GM23338 (cell line): ENCODE measurements around the gene PTOV1. TPM values are rescaled to one million over a fixed set of nuclear protein-coding genes. Genes with fewer than 3 reads are reported as not detected.

Experiments used
- ATAC-seq: fragments of 200-7000 bp; cut with Tn5 transposase; 3 replicates; pipeline ENCODE4 v1.9.1; 2020
- DNase-seq: peaks from one replicate; pipeline ENCODE4 v3.0.0-alpha.2; 2015; ENCODE audit warnings: low spot score
- H2AFZ ChIP-seq: fragments of 200-600 bp; sonication (generic); 2 replicates; pipeline ENCODE4 v1.8.0; 2016; ENCODE audit warnings: antibody characterized with exemption, mild to moderate bottlenecking, moderate library complexity
- H3F3A ChIP-seq: fragments of 200-600 bp; sonication (generic); replicated peaks from 2 replicates; pipeline ENCODE4 v1.8.0; 2017; ENCODE audit warnings: antibody characterized with exemption, mixed run types, low read depth
- H3K27ac ChIP-seq: fragments of 200-600 bp; sonication (generic); 2 replicates; pipeline ENCODE4 v1.6.1; 2016; ENCODE audit warnings: low read depth
- H3K27me3 ChIP-seq: fragments of 200-600 bp; sonication (generic); 2 replicates; pipeline ENCODE4 v1.8.0; 2016; ENCODE audit warnings: mild to moderate bottlenecking, mixed run types, moderate library complexity; ENCODE audit not compliant: insufficient read depth
- H3K36me3 ChIP-seq: fragments of 200-600 bp; sonication (generic); 2 replicates; pipeline ENCODE4 v1.8.0; 2016; ENCODE audit warnings: mild to moderate bottlenecking; ENCODE audit not compliant: insufficient read depth
- H3K4me1 ChIP-seq: fragments of 200-600 bp; sonication (generic); 2 replicates; pipeline ENCODE4 v1.8.0; 2016; ENCODE audit warnings: mild to moderate bottlenecking, moderate library complexity; ENCODE audit not compliant: insufficient read depth
- H3K4me2 ChIP-seq: fragments of 200-600 bp; sonication (generic); 2 replicates; pipeline ENCODE4 v1.7.1; 2017; ENCODE audit warnings: mixed run types
- H3K4me3 ChIP-seq: fragments of 200-600 bp; sonication (generic); 2 replicates; pipeline ENCODE4 v1.6.1; 2016; ENCODE audit warnings: mixed run types
- H3K79me2 ChIP-seq: fragments of 200-600 bp; sonication (generic); replicated peaks from 2 replicates; pipeline ENCODE4 v1.8.0; 2017; ENCODE audit warnings: mild to moderate bottlenecking; ENCODE audit not compliant: insufficient read depth
- H3K9me2 ChIP-seq: fragments of 200-600 bp; sonication (generic); 2 replicates; pipeline ENCODE4 v1.8.0; 2017; ENCODE audit not compliant: insufficient read depth
- H4K20me1 ChIP-seq: fragments of 200-600 bp; sonication (generic); replicated peaks from 2 replicates; pipeline ENCODE4 v1.8.0; 2017; ENCODE audit warnings: mild to moderate bottlenecking; ENCODE audit not compliant: insufficient read depth
- H3K27ac Mint-ChIP-seq: 2 replicates; pipeline ENCODE4 v1.8.0; 2020; ENCODE audit warnings: inconsistent platforms, mild to moderate bottlenecking, moderate library complexity, mixed read lengths
- H3K27me3 Mint-ChIP-seq: 3 replicates; pipeline ENCODE4 v1.8.0; 2022; ENCODE audit warnings: low read depth, mild to moderate bottlenecking, moderate library complexity, mixed read lengths, inconsistent platforms; ENCODE audit not compliant: insufficient read depth, poor library complexity
- H3K36me3 Mint-ChIP-seq: 3 replicates; pipeline ENCODE4 v1.8.0; 2021; ENCODE audit warnings: low read depth, mild to moderate bottlenecking, inconsistent platforms, moderate library complexity, mixed read lengths
- H3K4me1 Mint-ChIP-seq: 3 replicates; pipeline ENCODE4 v1.8.0; 2020; ENCODE audit warnings: mild to moderate bottlenecking, inconsistent platforms, mixed read lengths
- H3K4me3 Mint-ChIP-seq: 3 replicates; pipeline ENCODE4 v1.8.0; 2021; ENCODE audit warnings: moderate library complexity, mild to moderate bottlenecking, inconsistent platforms, mixed read lengths
- H3K9me3 Mint-ChIP-seq: 3 replicates; pipeline ENCODE4 v1.8.0; 2020; ENCODE audit warnings: moderate library complexity, mild to moderate bottlenecking, inconsistent platforms, mixed read lengths
- CREB1 ChIP-seq: fragments of 250-450 bp; sonication (Bioruptor Pico); IDR thresholded peaks from 2 replicates; pipeline ENCODE4 v1.5.0; 2020; ENCODE audit warnings: low read depth, mild to moderate bottlenecking, moderate library complexity
- ETS1 ChIP-seq: IDR thresholded peaks from 2 replicates; pipeline ENCODE4 v1.6.1; 2016; ENCODE audit warnings: antibody characterized with exemption
- EZH2 ChIP-seq: fragments of 200-600 bp; sonication (generic); IDR thresholded peaks from one replicate; pipeline ENCODE4 v1.8.0; 2017; ENCODE audit warnings: antibody characterized with exemption, mild to moderate bottlenecking, low read depth; ENCODE audit not compliant: unreplicated experiment
- EZH2phosphoT487 ChIP-seq: fragments of 200-600 bp; sonication (generic); IDR thresholded peaks from one replicate; pipeline ENCODE4 v1.8.1; 2018; ENCODE audit warnings: antibody characterized with exemption; ENCODE audit not compliant: unreplicated experiment
- JUNB ChIP-seq: IDR thresholded peaks from one replicate; pipeline ENCODE4 v1.6.1; 2016; ENCODE audit warnings: antibody characterized with exemption; ENCODE audit not compliant: unreplicated experiment
- NANOG ChIP-seq: IDR thresholded peaks from 2 replicates; pipeline ENCODE4 v1.6.1; 2016; ENCODE audit warnings: antibody characterized with exemption, borderline replicate concordance
- POLR2AphosphoS5 ChIP-seq: IDR thresholded peaks from 2 replicates; pipeline ENCODE4 v1.6.1; 2016; ENCODE audit warnings: antibody characterized with exemption, low read depth
- STAT1 ChIP-seq: IDR thresholded peaks from one replicate; pipeline ENCODE4 v1.6.1; 2016; ENCODE audit warnings: antibody characterized with exemption; ENCODE audit not compliant: unreplicated experiment
- polyA plus RNA-seq: library from polyadenylated mRNA; unstranded; fragments of >200 nt; fragmentation: Nextera tagmentation; extraction: Ambion mirVana; gene quantifications from 2 replicates; pipeline ENCODE4 v1.2.1, GENCODE V29; 2016
- total RNA-seq: library from RNA; depleted of rRNA; stranded (reverse); fragments of >200 nt; shearing (Covaris generic); gene quantifications from 2 replicates; pipeline ENCODE4 v1.2.3, GENCODE V29; 2014
- TF ChIP-seq, protein P1 (sequence below): IDR thresholded peaks from one replicate; pipeline ENCODE4 v1.6.1; 2018; ENCODE audit warnings: antibody characterized with exemption; ENCODE audit not compliant: unreplicated experiment
- TF ChIP-seq, protein P2 (sequence below), 2 experiments: fragments of 200-600 bp in 1 of 2; sonication (generic) in 1 of 2; conservative IDR thresholded peaks; 2 replicates each; pipeline versions ENCODE4 v1.5.1 to v1.6.1; 2016 to 2017; ENCODE audit warnings: antibody characterized with exemption in 2 of 2, low read depth in 2 of 2, mild to moderate bottlenecking in 2 of 2, moderate library complexity in 1 of 2

The PTOV1 gene
- total and polyA plus RNA-seq, 2 experiments from 2014 or later, result 188 to 209 TPM

GRCh38 chr19:49907745-49908446, 56.9 kb downstream of the PTOV1 start (continued):
- TF ChIP-seq, protein P1, sequence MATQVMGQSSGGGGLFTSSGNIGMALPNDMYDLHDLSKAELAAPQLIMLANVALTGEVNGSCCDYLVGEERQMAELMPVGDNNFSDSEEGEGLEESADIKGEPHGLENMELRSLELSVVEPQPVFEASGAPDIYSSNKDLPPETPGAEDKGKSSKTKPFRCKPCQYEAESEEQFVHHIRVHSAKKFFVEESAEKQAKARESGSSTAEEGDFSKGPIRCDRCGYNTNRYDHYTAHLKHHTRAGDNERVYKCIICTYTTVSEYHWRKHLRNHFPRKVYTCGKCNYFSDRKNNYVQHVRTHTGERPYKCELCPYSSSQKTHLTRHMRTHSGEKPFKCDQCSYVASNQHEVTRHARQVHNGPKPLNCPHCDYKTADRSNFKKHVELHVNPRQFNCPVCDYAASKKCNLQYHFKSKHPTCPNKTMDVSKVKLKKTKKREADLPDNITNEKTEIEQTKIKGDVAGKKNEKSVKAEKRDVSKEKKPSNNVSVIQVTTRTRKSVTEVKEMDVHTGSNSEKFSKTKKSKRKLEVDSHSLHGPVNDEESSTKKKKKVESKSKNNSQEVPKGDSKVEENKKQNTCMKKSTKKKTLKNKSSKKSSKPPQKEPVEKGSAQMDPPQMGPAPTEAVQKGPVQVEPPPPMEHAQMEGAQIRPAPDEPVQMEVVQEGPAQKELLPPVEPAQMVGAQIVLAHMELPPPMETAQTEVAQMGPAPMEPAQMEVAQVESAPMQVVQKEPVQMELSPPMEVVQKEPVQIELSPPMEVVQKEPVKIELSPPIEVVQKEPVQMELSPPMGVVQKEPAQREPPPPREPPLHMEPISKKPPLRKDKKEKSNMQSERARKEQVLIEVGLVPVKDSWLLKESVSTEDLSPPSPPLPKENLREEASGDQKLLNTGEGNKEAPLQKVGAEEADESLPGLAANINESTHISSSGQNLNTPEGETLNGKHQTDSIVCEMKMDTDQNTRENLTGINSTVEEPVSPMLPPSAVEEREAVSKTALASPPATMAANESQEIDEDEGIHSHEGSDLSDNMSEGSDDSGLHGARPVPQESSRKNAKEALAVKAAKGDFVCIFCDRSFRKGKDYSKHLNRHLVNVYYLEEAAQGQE, result no peak
- TF ChIP-seq CREB1 (CRISPR knock-in tag) (no peak), JUNB (no peak), NANOG (no peak), STAT1 (no peak), POLR2AphosphoS5 (no peak), EZH2phosphoT487 (no peak)
- TF ChIP-seq, protein P2, sequence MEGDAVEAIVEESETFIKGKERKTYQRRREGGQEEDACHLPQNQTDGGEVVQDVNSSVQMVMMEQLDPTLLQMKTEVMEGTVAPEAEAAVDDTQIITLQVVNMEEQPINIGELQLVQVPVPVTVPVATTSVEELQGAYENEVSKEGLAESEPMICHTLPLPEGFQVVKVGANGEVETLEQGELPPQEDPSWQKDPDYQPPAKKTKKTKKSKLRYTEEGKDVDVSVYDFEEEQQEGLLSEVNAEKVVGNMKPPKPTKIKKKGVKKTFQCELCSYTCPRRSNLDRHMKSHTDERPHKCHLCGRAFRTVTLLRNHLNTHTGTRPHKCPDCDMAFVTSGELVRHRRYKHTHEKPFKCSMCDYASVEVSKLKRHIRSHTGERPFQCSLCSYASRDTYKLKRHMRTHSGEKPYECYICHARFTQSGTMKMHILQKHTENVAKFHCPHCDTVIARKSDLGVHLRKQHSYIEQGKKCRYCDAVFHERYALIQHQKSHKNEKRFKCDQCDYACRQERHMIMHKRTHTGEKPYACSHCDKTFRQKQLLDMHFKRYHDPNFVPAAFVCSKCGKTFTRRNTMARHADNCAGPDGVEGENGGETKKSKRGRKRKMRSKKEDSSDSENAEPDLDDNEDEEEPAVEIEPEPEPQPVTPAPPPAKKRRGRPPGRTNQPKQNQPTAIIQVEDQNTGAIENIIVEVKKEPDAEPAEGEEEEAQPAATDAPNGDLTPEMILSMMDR (conservative IDR thresholded peaks at IDR 0.05; ENCODE audit: low read depth in 2 of 2), result no peak

GRCh38 chr19:49908480-49909420, 57.8 kb downstream of the PTOV1 start:
- H3K9me2 ChIP-seq, result no peaks in the 10 kb centered on the region
- peaks cover 6% of the 10 kb centered on the region; the same call in 1 of the 2 replicates for H3K36me3 ChIP-seq
- no peak overlapping the region for H3K4me3 ChIP-seq
- H3F3A ChIP-seq, result peaks cover 13% of the 10 kb centered on the region; the same call in 1 of the 2 replicates
- peaks cover 10% of the 10 kb centered on the region for H3K4me1 ChIP-seq
- peaks cover 24% of the 10 kb centered on the region for H3K27me3 Mint-ChIP-seq
- H3K79me2 ChIP-seq, result peaks cover 5% of the 10 kb centered on the region; the same call in 1 of the 2 replicates
- H3K4me3 Mint-ChIP-seq, result no peak overlapping the region
- H3K4me2 ChIP-seq, result no peak overlapping the region
- DNase-seq, result no peak
- peaks cover 20% of the 10 kb centered on the region for H3K4me1 Mint-ChIP-seq
- H4K20me1 ChIP-seq, result peaks cover 42% of the 10 kb centered on the region
- no peaks in the 10 kb centered on the region for H3K27me3 ChIP-seq
- no peak overlapping the region for H3K27ac ChIP-seq
- no peaks in the 10 kb centered on the region; the same call in 1 of the 3 replicates for H3K9me3 Mint-ChIP-seq
- no peak overlapping the region for H3K27ac Mint-ChIP-seq
- H2AFZ ChIP-seq, result no peak overlapping the region
- peaks cover 71% of the 10 kb centered on the region for H3K36me3 Mint-ChIP-seq
- ATAC-seq, result no peak
- TF ChIP-seq JUNB (no peak), EZH2 (no peak), POLR2AphosphoS5 (no peak), ETS1 (no peak), STAT1 (no peak), EZH2phosphoT487 (no peak), CREB1 (CRISPR knock-in tag) (no peak)
- TF ChIP-seq, protein P2 (conservative IDR thresholded peaks at IDR 0.05; ENCODE audit: low read depth in 2 of 2), result no peak
